Esophagus muscularis mucosa (tissue), 4 donors: ENCODE data around the gene GNPAT.

ENCODE experiments used
- CTCF ChIP-seq, 3 experiments: fragments of 200-600 bp in 2 of 3; fragments of 450-650 bp in 1 of 3; sonication (generic) in 2 of 3; IDR thresholded peaks; one replicate each; pipeline ENCODE4 v1.5.1; 2017 to 2019; ENCODE audit warnings: antibody characterized with exemption in 3 of 3, mild to moderate bottlenecking in 2 of 3, moderate library complexity in 1 of 3
- EP300 ChIP-seq: sonication (generic); formaldehyde crosslinking; IDR thresholded peaks from one replicate; pipeline ENCODE4 v1.6.1; 2017; ENCODE audit warnings: antibody characterized with exemption
- POLR2A ChIP-seq: fragments of 450-650 bp; IDR thresholded peaks from one replicate; pipeline ENCODE4 v1.6.1; 2017; ENCODE audit warnings: antibody characterized with exemption, moderate library complexity, mild to moderate bottlenecking, low read depth
- POLR2AphosphoS5 ChIP-seq, 2 donors: sonication (generic); formaldehyde crosslinking; IDR thresholded peaks; one replicate each; pipeline ENCODE4 v1.6.1; 2017; ENCODE audit warnings: antibody characterized with exemption in 2 of 2

GRCh38 chr1:231231511-231231910, 9.5 kb upstream of the GNPAT start:
- no peak for TF ChIP-seq CTCF (IDR thresholded peaks at IDR 0.05)
- TF ChIP-seq EP300 = no peak
- TF ChIP-seq POLR2A = no peak
- TF ChIP-seq POLR2AphosphoS5 (IDR thresholded peaks at IDR 0.05) = no peak
